ENCODE measurements around the gene UNK.
"Not testable (repeated sequence)": the region's sequence is repeated elsewhere in the genome, so short reads cannot be mapped to it uniquely, and the experiment has no call there.

The UNK gene

GRCh38 chr17:75799402-75799801, 14.8 kb downstream of the UNK start:
- no peak for DNase-seq (ENCODE audit: low spot score)

DNA sequence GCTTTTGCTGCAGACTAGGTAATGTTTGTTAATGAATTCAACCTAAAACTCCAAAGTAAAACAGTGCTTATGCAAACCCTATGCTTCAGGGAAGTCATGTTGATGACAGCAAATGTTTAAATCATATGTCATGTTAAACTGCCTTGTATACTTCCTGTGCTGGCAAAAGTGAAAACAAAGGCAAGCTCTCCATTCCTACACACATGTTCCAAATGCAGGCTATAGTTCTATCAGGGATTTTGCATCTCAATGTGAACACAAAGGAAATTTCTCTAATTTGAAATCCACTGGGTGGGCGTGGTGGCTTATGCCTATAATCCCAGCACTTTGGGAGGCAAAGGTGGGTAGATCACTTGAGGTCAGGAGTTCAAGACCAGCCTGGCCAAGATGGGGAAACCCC, 19.3 kb downstream of the UNK start:
- DNase-seq (ENCODE audit: low spot score), result no peak

DNA sequence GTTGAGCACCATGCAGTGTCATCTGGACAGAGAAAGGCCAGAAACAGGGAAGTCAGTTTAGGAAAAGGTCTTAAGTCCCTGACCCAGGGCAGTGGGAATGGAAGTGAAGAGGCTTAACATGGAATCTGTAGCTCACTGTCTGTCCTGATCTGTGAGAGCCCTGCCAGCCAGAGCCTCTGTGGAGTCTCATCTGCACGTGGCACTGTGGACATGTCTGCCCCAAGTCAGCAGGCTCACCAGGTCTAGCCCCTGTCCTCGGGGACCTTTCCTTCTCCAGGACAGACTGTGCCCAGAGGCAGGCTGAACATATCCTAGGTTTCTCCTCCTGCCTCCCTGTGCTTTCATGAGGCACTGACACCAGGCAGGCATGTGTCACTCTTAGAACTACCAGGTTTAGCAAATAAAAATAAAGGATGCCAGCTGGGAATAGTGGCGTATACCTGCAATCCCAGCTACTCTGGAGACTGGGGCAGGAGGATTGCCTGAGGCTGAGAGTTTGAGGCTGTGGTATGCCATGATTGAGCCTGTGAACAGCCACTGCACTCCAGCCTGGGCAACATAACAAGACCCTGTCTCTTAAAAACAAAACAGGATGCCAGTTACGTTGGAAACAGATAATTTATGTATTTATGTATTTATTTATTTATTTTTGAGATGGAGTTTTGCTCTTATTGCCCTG, 22.4 kb downstream of the UNK start:
- DNase-seq (ENCODE audit: low spot score), result no peak

- DNase-seq (ENCODE audit: low spot score), result no peak
Measured at GRCh38 chr17:75807861-75808260, 23.3 kb downstream of the UNK start.

DNA sequence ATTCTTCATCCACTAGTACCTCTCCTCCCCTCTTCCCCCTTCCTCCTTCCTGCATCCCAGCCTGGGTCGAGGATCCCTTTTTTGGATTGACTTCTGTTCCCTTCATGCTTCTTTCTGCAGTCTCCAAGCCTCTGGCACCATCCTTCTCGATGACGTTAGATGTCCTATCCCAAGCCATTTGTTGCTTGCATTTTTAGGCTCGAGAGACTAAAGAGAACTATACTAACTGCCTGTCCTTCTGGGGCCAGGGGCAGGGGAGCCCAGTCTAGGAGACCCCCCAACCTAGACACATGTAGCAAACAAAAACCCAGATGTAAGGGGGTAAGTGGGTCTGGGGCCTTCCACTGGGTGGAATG, 23.9 kb downstream of the UNK start:
- no peak for DNase-seq (ENCODE audit: low spot score)

GRCh38 chr17:75808905-75809621, 24.5 kb downstream of the UNK start:
- no peak for DNase-seq (ENCODE audit: low spot score)

- DNase-seq (ENCODE audit: low spot score), result no peak
Measured at GRCh38 chr17:75809631-75810111, 25.1 kb downstream of the UNK start.

- DNase-seq (ENCODE audit: low spot score), result no peak
Measured at GRCh38 chr17:75810216-75810615, 25.6 kb downstream of the UNK start.

- not testable (repeated sequence) for DNase-seq (ENCODE audit: low spot score)
Measured at GRCh38 chr17:75810756-75811155, 26.1 kb downstream of the UNK start.

GRCh38 chr17:75811174-75811573, 26.6 kb downstream of the UNK start:
- DNase-seq (ENCODE audit: low spot score), result no peak

GRCh38 chr17:75812096-75813013, 27.7 kb downstream of the UNK start:
- DNase-seq (ENCODE audit: low spot score), result no peak

DNA sequence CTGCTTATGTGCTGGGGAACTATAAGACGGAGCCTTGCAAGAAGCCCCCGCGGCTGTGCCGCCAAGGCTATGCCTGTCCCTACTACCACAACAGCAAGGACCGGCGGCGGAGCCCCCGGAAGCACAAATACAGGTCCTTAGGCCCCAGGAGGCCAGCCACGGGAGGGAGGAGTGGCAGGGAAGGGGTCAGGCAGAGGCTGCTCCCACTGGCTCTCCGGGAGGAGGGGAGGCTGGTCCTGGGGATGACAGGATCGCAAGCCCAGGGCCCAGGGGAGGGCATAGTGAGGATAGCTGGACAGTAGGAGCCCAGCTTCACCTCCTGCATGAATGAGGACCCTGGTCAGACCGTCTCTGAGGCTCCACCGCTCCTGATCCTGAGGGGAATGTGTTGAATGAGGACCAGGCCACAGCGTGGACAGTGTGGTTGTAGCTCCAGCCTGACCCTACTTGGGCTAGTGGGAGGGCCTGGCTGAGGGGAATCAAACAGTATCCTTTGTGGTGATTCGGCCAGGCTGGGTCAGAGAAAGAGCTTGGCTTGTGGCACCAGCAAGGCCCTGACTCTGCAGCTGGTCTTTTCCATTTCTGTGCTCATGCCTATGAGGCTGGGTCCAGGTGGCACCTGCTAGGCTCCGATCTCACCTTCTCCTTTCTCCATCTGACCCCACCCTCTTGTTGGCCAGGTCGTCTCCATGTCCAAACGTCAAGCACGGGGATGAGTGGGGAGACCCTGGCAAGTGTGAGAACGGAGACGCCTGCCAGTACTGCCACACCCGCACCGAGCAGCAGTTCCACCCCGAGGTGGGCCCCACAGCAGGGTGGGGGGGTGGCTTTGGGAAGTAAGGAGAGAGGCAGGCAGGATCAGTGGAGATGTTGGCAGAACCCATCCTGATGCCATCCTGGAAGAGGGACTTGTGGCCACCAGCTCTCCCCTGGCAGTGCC, 28.7 kb downstream of the UNK start:
- DNase-seq (ENCODE audit: low spot score), result no peak

DNA sequence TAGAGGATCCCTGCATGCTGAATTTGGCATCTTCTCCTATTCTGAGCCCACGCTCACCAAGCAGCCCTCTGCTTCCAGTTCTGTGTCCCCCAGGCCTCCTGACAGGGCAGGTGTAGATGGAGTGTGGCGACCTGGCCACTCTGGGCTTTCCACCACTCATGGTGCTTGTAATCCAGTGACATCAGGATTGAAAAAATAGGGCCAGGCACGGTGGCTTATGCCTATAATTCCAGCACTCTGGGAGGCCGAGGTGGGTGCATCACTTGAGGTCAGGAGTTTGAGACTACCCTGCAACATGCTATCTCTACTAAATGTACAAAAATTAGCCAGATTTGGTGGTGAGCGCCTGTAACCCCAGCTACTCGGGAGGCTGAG, 29.4 kb downstream of the UNK start:
- DNase-seq (ENCODE audit: low spot score), result no peak

- no peak for DNase-seq (ENCODE audit: low spot score)
Measured at GRCh38 chr17:75814900-75815373, 30.3 kb downstream of the UNK start.

- no peak for DNase-seq (ENCODE audit: low spot score)
Measured at GRCh38 chr17:75815399-75815798, 30.8 kb downstream of the UNK start.

DNA sequence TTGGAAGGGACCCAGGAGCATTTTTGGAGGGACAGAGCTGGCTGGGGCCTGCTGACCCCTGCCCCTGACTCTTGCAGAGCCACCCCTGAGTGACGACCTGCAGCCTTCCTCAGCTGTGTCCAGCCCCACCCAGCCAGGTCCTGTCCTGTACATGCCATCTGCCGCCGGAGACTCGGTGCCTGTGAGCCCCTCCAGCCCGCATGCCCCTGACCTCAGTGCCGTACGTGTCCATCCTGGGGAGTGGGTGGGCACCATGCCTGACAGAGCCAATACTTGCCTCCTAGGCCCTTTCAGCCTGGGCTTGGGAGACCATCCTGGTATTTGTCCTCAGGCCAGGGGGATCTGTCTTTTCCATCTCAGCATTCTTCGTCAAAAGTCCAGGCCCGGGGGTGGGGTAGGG, 32.1 kb downstream of the UNK start:
- no peak for DNase-seq (ENCODE audit: low spot score)

- DNase-seq (ENCODE audit: low spot score), result no peak
Measured at GRCh38 chr17:75817571-75817970, 33.0 kb downstream of the UNK start.

DNA sequence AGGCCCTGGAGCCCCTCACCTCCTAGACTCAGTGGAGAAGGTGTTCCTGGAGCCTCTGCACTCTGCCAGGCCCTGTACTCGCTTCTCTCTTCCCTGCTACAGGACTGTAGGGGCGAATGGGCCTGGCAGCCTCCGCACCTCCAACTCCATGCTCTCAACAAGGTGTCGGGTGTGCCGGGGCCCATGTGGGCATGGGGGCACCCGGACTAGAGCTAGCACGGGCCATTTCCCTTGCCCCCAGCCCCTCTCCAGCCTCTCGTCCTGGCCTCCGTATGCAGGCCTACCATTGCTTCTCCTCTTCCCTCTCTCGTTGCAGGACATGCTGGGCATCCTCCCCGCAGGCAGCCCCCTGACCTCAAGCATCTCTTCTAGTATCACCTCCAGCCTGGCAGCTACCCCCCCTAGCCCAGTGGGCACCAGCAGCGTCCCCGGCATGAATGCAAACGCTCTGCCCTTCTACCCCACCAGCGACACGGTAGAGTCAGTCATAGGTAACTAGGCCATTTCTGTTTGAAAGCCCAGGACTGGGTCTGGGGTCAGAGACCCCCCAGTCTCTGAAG, 33.8 kb downstream of the UNK start:
- DNase-seq (ENCODE audit: low spot score), result no peak

DNA sequence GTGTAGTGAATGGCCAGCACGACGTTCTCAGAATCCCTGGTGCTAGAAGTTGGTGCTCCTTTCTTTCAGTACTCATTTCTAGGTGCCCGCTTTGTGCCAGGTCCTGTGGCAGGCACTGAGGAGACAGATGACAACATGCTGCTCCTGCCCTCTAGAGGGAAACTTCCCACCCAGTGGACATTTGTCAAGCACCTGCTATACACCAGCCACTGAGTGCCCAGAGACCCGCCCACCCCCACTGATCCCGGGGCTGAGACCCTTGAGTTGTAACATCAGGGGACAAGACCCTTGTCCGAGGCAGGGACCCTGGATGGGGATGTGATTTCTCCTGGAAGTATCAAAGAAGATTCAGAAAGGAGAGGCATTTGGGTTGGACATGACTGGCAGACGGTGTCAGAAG, 34.5 kb downstream of the UNK start:
- DNase-seq (ENCODE audit: low spot score), result no peak

GRCh38 chr17:75819678-75820077, 35.1 kb downstream of the UNK start:
- DNase-seq (ENCODE audit: low spot score), result no peak

Measured in pons (tissue), 1 donor.